ENCODE data around the gene UPK3A. TPM values are rescaled to one million over a fixed set of nuclear protein-coding genes. Genes with fewer than 3 reads are reported as not detected.

The UPK3A gene
- total RNA-seq, 4 donors from 2014 or later, result 0.79 TPM; not detected in 3

GRCh38 chr22:45262931-45263462, 21.8 kb upstream of the UPK3A start:
- TF ChIP-seq POLR2AphosphoS5 (IDR thresholded peaks at IDR 0.05), result peak in 1 of 3 donors; percentile 33
- no peak for TF ChIP-seq POLR2A (IDR thresholded peaks at IDR 0.05)
- no peak for TF ChIP-seq EP300 (IDR thresholded peaks at IDR 0.05; ENCODE audit: low read depth)
- peak overlapping the region; percentile 14 to 57 (median 50) for H3K27ac ChIP-seq
- H3K27me3 ChIP-seq, result peaks cover 5% of the 10 kb centered on the region
- in situ Hi-C loops (cut with MboI; ENCODE audit: low pct_ligation_motif_present in 1 of 4, low pct_unique_long_range_greater_than_20kb in 1 of 4, low sequenced_read_pairs in 3 of 4), result loop anchor here in 3 of 4 donors (10.0 to 25.0 kb wide), 4 partner anchors 62 to 299 kb away; no protein-coding TSS in a partner anchor
- WGBS, 2 donors (ENCODE audit: low coverage in 1 of 2), result 20 to 40% methylated on average over 1 to 5 of the region's 14 CpGs
- H3K4me1 ChIP-seq, result peaks cover 3 to 16% (median 10%) of the 10 kb centered on the region in 4 donors
- no peak for DNase-seq
- H3K9me3 ChIP-seq, result no peaks in the 10 kb centered on the region
- no peaks in the 10 kb centered on the region for H3K36me3 ChIP-seq
- intact Hi-C loops (cut with DNase I; ENCODE audit: low total_unique reads), result no loop called here
- no peak overlapping the region for H3K4me3 ChIP-seq

DNA sequence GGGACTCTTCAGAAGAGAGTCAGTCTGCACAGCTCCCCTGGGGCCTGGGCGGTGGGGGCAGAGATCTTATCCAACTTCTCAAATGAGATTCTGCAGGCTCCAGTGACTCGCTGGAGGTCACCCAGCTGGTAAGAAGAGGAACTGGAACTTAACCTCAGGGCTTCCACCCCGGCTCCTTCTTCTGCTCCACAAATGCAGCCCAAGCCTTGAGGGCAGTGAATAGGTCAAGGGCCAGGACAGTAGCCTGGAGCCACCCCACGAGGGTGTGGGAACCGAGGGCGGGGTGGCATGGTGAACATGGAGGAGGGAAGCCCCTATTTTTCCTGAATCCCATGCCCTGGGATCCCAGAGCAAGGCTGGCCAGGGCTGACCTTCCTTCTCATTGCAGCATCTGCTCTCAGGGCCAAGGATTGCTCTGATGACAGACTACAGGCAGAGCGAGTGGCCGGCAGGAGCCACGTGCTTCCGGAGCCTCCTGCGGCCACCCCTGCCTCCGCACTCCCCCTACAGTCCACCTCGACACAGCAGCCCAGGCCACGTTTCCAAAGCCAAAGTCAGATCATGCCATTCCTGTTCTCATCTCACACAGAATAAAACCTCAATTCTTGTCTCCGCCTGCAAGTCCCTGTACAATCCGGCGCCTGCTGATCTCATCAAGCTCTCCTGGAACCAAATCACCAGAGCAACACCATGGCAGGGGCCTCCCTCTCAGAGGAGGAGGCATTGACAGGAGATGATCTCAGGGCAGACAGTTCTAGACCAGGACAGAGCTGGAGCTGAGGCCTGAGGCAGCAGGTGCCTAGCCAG, 21.1 kb upstream of the UPK3A start:
- 45 to 52% methylated on average over 6 to 17 of the region's 17 CpGs for WGBS, 2 donors (ENCODE audit: low coverage in 1 of 2)

DNA sequence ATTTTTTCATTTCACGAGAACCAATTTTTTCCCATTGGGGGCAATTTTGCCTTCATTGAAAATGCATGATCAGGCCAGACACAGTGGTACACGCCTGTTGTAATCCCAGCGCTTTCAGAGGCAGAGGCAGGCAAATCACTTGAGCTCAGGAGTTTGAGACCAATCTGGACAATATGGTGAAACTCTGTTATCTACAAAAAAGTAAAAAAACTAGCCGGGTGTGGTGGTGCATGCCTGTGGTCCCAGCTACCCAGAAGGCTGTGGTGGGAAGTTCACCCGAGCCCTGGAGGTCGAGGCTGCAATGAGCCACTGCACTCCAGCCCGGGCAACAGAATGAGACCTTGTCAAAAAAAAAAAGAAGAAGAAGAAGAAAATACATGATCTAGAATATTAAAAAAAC, 19.2 kb upstream of the UPK3A start:
- DNase-seq, result no peak
- Histone ChIP-seq H3K36me3 (no peaks in the 10 kb centered on the region), H3K27me3 (peaks cover 5% of the 10 kb centered on the region), H3K27ac (no peak overlapping the region), H3K4me1 (peaks cover 16 to 35% (median 23%) of the 10 kb centered on the region in 4 donors), H3K9me3 (no peaks in the 10 kb centered on the region), H3K4me3 (no peak overlapping the region)
- intact Hi-C loops (cut with DNase I; ENCODE audit: low total_unique reads) (no loop called here), in situ Hi-C loops (cut with MboI; ENCODE audit: low pct_ligation_motif_present in 1 of 4, low pct_unique_long_range_greater_than_20kb in 1 of 4, low sequenced_read_pairs in 3 of 4) (loop anchor here (5.0 to 25.0 kb wide), 7 partner anchors 59 to 297 kb away; no protein-coding TSS in a partner anchor)
- TF ChIP-seq, protein P1, sequence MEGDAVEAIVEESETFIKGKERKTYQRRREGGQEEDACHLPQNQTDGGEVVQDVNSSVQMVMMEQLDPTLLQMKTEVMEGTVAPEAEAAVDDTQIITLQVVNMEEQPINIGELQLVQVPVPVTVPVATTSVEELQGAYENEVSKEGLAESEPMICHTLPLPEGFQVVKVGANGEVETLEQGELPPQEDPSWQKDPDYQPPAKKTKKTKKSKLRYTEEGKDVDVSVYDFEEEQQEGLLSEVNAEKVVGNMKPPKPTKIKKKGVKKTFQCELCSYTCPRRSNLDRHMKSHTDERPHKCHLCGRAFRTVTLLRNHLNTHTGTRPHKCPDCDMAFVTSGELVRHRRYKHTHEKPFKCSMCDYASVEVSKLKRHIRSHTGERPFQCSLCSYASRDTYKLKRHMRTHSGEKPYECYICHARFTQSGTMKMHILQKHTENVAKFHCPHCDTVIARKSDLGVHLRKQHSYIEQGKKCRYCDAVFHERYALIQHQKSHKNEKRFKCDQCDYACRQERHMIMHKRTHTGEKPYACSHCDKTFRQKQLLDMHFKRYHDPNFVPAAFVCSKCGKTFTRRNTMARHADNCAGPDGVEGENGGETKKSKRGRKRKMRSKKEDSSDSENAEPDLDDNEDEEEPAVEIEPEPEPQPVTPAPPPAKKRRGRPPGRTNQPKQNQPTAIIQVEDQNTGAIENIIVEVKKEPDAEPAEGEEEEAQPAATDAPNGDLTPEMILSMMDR (IDR thresholded peaks at IDR 0.05), result no peak
- TF ChIP-seq POLR2AphosphoS5 (IDR thresholded peaks at IDR 0.05), result no peak
- TF ChIP-seq EP300 (IDR thresholded peaks at IDR 0.05; ENCODE audit: low read depth), result no peak
- TF ChIP-seq POLR2A (IDR thresholded peaks at IDR 0.05), result no peak
- WGBS, 2 donors (ENCODE audit: low coverage in 1 of 2), result 81 to 82% methylated on average over 7 of the region's 7 CpGs

More for the DNA sequence above, 21.1 kb upstream of the UPK3A start:
- Histone ChIP-seq H3K36me3 (no peaks in the 10 kb centered on the region), H3K4me3 (no peak overlapping the region), H3K27ac (peak overlapping the region; percentile 23 to 57 (median 50)), H3K9me3 (no peaks in the 10 kb centered on the region), H3K27me3 (peaks cover 5% of the 10 kb centered on the region), H3K4me1 (peaks cover 4 to 21% (median 12%) of the 10 kb centered on the region in 4 donors)
- TF ChIP-seq, protein P1 (IDR thresholded peaks at IDR 0.05), result peak; percentile 44 to 57 (median 48)
- TF ChIP-seq EP300 (IDR thresholded peaks at IDR 0.05; ENCODE audit: low read depth) (no peak), POLR2AphosphoS5 (IDR thresholded peaks at IDR 0.05) (no peak)
- intact Hi-C loops (cut with DNase I; ENCODE audit: low total_unique reads) (no loop called here), in situ Hi-C loops (cut with MboI; ENCODE audit: low pct_ligation_motif_present in 1 of 4, low pct_unique_long_range_greater_than_20kb in 1 of 4, low sequenced_read_pairs in 3 of 4) (loop anchor here in 3 of 4 donors (10.0 to 25.0 kb wide), 4 partner anchors 61 to 299 kb away; no protein-coding TSS in a partner anchor)
- DNase-seq, result peak; percentile 72

DNA sequence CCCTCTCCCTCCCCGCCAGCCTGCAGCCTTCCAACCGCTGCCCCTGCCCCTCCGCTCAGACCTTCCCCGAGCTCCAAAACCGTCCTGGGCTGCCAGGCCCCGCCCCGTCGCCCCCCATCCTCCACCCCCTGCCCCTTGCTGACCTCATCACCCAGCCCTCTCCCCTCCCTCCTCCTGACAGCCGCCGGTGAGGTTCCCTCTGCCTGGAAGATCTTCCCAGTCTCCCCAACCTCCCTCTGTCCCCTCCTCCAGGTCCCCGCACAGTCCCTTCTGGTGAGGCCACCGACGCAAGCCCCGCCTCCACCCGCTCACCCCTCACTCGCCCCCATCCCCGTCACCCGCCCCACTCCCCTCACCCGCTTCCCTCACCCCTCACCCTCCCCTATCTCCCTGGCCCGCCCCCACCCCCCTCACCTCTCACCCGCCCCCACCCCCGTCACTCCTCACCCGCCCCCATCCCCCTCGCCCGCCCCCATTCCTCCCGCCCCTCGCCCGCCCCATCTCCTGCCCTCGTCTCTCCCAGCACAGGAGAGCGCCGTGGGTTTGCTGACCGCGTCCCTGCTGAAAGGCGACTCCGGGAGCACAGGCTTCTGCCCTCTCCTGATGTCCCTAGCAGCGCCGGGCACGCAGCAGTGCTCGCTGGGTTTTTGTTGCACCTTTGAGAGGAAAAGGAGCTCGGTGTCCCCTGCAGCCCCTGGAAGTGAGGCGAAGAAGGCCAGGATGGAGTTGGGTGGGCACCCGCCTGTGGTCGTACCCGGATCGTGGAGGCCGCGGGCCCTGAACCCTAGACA, 16.4 kb upstream of the UPK3A start:
- TF ChIP-seq POLR2AphosphoS5 (IDR thresholded peaks at IDR 0.05) (no peak), POLR2A (IDR thresholded peaks at IDR 0.05) (no peak), EP300 (IDR thresholded peaks at IDR 0.05; ENCODE audit: low read depth) (no peak)
- TF ChIP-seq, protein P1 (IDR thresholded peaks at IDR 0.05), result no peak

More for the DNA sequence above, 16.4 kb upstream of the UPK3A start:
- Histone ChIP-seq H3K9me3 (no peaks in the 10 kb centered on the region), H3K27ac (peak overlapping the region; percentile 46 to 64 (median 52)), H3K4me1 (peaks cover 23 to 47% (median 34%) of the 10 kb centered on the region in 4 donors), H3K27me3 (peaks cover 5% of the 10 kb centered on the region), H3K36me3 (no peaks in the 10 kb centered on the region), H3K4me3 (peak overlapping the region; percentile 32 to 74 (median 42))
- 2% methylated on average over 26 of the region's 47 CpGs; no CpG with 5 or more reads in 1 of the 2 donors for WGBS, 2 donors (ENCODE audit: low coverage in 1 of 2)
- in situ Hi-C loops (cut with MboI; ENCODE audit: low pct_ligation_motif_present in 1 of 4, low pct_unique_long_range_greater_than_20kb in 1 of 4, low sequenced_read_pairs in 3 of 4) (loop anchor here (5.0 to 25.0 kb wide), 7 partner anchors 56 to 294 kb away; no protein-coding TSS in a partner anchor), intact Hi-C loops (cut with DNase I; ENCODE audit: low total_unique reads) (loop anchor here (1.0 kb wide), 1 partner anchor 167 kb away; no protein-coding TSS in a partner anchor)
- peak; percentile 45 for DNase-seq
